BJ (cell line): ENCODE data around the gene GSX2. TPM values are rescaled to one million over a fixed set of nuclear protein-coding genes. Genes with fewer than 3 reads are reported as not detected.
"Not testable (repeated sequence)": the region's sequence is repeated elsewhere in the genome, so short reads cannot be mapped to it uniquely, and the experiment has no call there.

Source experiments
- CTCF ChIA-PET: fragments of 350-600 bp; formaldehyde crosslinking; extraction: SDS; loops from one replicate; lab custom pipeline; 2021; ENCODE audit warnings: antibody characterized with exemption, inconsistent platforms; lab: Yijun Ruan, JAX
- POLR2A ChIA-PET: fragments of 300-600 bp; sonication (Branson Sonifier 250); formaldehyde crosslinking; extraction: SDS; loops from one replicate; lab custom pipeline; 2021; ENCODE audit warnings: antibody characterized with exemption; lab: Charles Lee
- DNase-seq: peaks from one replicate; pipeline ENCODE4 v3.0.0-alpha.2; 2011; ENCODE audit warnings: low read depth
- H3K27me3 ChIP-seq: 2 replicates; pipeline ENCODE4 v1.6.0; 2011; ENCODE audit warnings: low read length; ENCODE audit not compliant: control insufficient read depth, insufficient read depth
- H3K36me3 ChIP-seq: 2 replicates; pipeline ENCODE4 v1.5.1; 2011; ENCODE audit warnings: low read length; ENCODE audit not compliant: control insufficient read depth, insufficient read depth
- H3K4me3 ChIP-seq: 2 replicates; pipeline ENCODE4 v1.5.1; 2011; ENCODE audit warnings: low read depth, mild to moderate bottlenecking, control low read depth, low read length
- polyA plus RNA-seq: library from polyadenylated mRNA; depleted of rRNA; stranded (reverse); fragments of >200 nt; gene quantifications from 2 replicates; pipeline ENCODE4 v1.2.3, GENCODE V29; 2011
- TF ChIP-seq, protein P1 (sequence below): IDR thresholded peaks from 2 replicates; pipeline ENCODE4 v1.5.1; 2011; ENCODE audit warnings: low read depth, mild to moderate bottlenecking, control low read depth, inconsistent platforms, low read length, moderate library complexity; ENCODE audit not compliant: insufficient read depth

Gene GSX2
- polyA plus RNA-seq, 1 experiment: not detected

DNA sequence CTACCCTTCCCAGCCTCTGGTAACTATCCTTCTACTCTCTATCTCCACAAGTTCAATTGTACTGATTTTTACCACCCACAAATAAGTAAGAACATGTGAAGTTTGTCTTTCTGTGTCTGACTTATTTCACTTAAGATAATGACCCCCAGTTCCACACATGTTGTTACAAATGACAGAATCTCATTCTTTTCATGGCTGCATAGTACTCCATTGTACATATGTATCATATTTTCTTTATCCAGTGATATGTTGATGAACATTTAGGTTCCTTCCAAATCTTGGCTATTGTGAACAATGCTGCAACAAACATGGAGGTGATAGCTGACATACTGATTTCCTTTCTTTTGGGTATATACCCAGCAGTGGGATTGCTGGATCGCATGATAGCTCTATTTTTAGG is 27.7 kb downstream of the GSX2 start:
- POLR2A ChIA-PET: no interaction called here
- TF ChIP-seq, protein P1, sequence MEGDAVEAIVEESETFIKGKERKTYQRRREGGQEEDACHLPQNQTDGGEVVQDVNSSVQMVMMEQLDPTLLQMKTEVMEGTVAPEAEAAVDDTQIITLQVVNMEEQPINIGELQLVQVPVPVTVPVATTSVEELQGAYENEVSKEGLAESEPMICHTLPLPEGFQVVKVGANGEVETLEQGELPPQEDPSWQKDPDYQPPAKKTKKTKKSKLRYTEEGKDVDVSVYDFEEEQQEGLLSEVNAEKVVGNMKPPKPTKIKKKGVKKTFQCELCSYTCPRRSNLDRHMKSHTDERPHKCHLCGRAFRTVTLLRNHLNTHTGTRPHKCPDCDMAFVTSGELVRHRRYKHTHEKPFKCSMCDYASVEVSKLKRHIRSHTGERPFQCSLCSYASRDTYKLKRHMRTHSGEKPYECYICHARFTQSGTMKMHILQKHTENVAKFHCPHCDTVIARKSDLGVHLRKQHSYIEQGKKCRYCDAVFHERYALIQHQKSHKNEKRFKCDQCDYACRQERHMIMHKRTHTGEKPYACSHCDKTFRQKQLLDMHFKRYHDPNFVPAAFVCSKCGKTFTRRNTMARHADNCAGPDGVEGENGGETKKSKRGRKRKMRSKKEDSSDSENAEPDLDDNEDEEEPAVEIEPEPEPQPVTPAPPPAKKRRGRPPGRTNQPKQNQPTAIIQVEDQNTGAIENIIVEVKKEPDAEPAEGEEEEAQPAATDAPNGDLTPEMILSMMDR: no peak
- CTCF ChIA-PET: no interaction called here
- Histone ChIP-seq H3K4me3 (no peak overlapping the region), H3K27me3 (no peaks in the 10 kb centered on the region), H3K36me3 (no peaks in the 10 kb centered on the region)
- no peak for DNase-seq

DNA sequence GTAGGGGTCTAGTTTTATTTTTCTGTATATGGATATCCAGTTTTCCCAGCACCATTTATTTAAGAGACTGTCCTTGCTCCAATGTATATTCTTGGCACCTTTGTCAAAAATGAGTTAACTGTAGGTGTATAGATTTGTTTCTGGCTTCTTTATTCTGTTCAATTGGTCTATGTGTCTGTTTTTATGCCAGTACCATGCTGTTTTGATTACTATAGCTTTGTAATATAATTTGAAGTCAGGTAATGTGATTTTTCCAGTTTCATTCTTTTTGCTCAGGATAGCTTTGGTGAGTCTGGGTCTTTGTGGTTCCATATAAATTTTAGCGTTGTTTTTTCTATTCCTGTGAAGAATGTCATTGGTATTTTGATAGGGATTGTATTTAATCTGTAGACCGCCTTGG is 28.7 kb downstream of the GSX2 start:
- POLR2A ChIA-PET, CTCF ChIA-PET, H3K36me3 ChIP-seq, H3K4me3 ChIP-seq, H3K27me3 ChIP-seq, DNase-seq: not testable (repeated sequence)

- POLR2A ChIA-PET: no interaction called here
- CTCF ChIA-PET: no interaction called here
- DNase-seq: no peak
- Histone ChIP-seq H3K27me3 (no peaks in the 10 kb centered on the region), H3K36me3 (no peaks in the 10 kb centered on the region), H3K4me3 (no peak overlapping the region)
- TF ChIP-seq, protein P1: no peak
Measured at GRCh38 chr4:54139332-54139731, 39.4 kb downstream of the GSX2 start.

- Histone ChIP-seq H3K4me3 (no peak overlapping the region), H3K36me3 (no peaks in the 10 kb centered on the region), H3K27me3 (no peaks in the 10 kb centered on the region)
- DNase-seq: no peak
- POLR2A ChIA-PET: no interaction called here
- TF ChIP-seq, protein P1: no peak
- CTCF ChIA-PET: no interaction called here
Measured at GRCh38 chr4:54140287-54140686, 40.3 kb downstream of the GSX2 start.

- TF ChIP-seq, protein P1: no peak
- ChIA-PET CTCF (no interaction called here), POLR2A (no interaction called here)
- Histone ChIP-seq H3K36me3 (no peaks in the 10 kb centered on the region), H3K27me3 (no peaks in the 10 kb centered on the region), H3K4me3 (no peak overlapping the region)
- DNase-seq: no peak
Measured at GRCh38 chr4:54144199-54144598, 44.2 kb downstream of the GSX2 start.

- H3K4me3 ChIP-seq: no peak overlapping the region
- TF ChIP-seq, protein P1: no peak
- POLR2A ChIA-PET: no interaction called here
- CTCF ChIA-PET: no interaction called here
- H3K27me3 ChIP-seq: no peaks in the 10 kb centered on the region
- no peak for DNase-seq
- no peaks in the 10 kb centered on the region for H3K36me3 ChIP-seq
Measured at GRCh38 chr4:54144661-54145171, 44.8 kb downstream of the GSX2 start.
